KMS-11 (cell line): ENCODE measurements around the gene LMCD1.

Experiments used
- H2AFZ ChIP-seq: fragments of 200-600 bp; sonication (generic); 2 replicates; pipeline ENCODE4 v1.6.1; 2016; ENCODE audit warnings: antibody characterized with exemption, mixed run types, low read depth
- H3K27ac ChIP-seq: fragments of 200-600 bp; sonication (generic); 2 replicates; pipeline ENCODE4 v1.6.1; 2016; ENCODE audit warnings: mild to moderate bottlenecking, mixed run types
- H3K27me3 ChIP-seq: fragments of 200-600 bp; sonication (generic); 2 replicates; pipeline ENCODE4 v1.6.1; 2017; ENCODE audit warnings: mild to moderate bottlenecking, low read depth, mixed run types, moderate library complexity; ENCODE audit not compliant: insufficient read depth
- H3K36me3 ChIP-seq: fragments of 200-600 bp; sonication (generic); 2 replicates; pipeline ENCODE4 v1.6.1; 2017; ENCODE audit warnings: mild to moderate bottlenecking, mixed run types; ENCODE audit not compliant: insufficient read depth
- H3K4me1 ChIP-seq: fragments of 200-600 bp; sonication (generic); 2 replicates; pipeline ENCODE4 v1.6.1; 2016; ENCODE audit warnings: mild to moderate bottlenecking, low read depth, mixed run types; ENCODE audit not compliant: poor library complexity, severe bottlenecking
- H3K4me2 ChIP-seq: fragments of 200-600 bp; sonication (generic); 2 replicates; pipeline ENCODE4 v1.7.0; 2016; ENCODE audit warnings: mild to moderate bottlenecking, mixed run types
- H3K4me3 ChIP-seq: fragments of 200-600 bp; sonication (generic); IDR thresholded peaks from 2 replicates; pipeline ENCODE4 v1.6.1; 2017; ENCODE audit warnings: low read depth, low read length, mixed read lengths; ENCODE audit not compliant: insufficient read depth
- H3K79me2 ChIP-seq: fragments of 200-600 bp; sonication (generic); 2 replicates; pipeline ENCODE4 v1.6.1; 2016; ENCODE audit warnings: low read depth, mixed run types; ENCODE audit not compliant: insufficient read depth
- H3K9ac ChIP-seq: fragments of 200-600 bp; sonication (generic); 2 replicates; pipeline ENCODE4 v1.6.1; 2016; ENCODE audit warnings: mild to moderate bottlenecking, mixed run types
- H4K20me1 ChIP-seq: fragments of 200-600 bp; sonication (generic); 2 replicates; pipeline ENCODE4 v1.6.1; 2016; ENCODE audit warnings: mild to moderate bottlenecking, mixed run types; ENCODE audit not compliant: insufficient read depth
- TF ChIP-seq, protein P1 (sequence below): fragments of 200-600 bp; sonication (generic); conservative IDR thresholded peaks from 2 replicates; pipeline ENCODE4 v1.6.1; 2017; ENCODE audit warnings: low read depth, mild to moderate bottlenecking, antibody characterized with exemption, low read length, moderate library complexity, mixed read lengths

The LMCD1 gene

DNA sequence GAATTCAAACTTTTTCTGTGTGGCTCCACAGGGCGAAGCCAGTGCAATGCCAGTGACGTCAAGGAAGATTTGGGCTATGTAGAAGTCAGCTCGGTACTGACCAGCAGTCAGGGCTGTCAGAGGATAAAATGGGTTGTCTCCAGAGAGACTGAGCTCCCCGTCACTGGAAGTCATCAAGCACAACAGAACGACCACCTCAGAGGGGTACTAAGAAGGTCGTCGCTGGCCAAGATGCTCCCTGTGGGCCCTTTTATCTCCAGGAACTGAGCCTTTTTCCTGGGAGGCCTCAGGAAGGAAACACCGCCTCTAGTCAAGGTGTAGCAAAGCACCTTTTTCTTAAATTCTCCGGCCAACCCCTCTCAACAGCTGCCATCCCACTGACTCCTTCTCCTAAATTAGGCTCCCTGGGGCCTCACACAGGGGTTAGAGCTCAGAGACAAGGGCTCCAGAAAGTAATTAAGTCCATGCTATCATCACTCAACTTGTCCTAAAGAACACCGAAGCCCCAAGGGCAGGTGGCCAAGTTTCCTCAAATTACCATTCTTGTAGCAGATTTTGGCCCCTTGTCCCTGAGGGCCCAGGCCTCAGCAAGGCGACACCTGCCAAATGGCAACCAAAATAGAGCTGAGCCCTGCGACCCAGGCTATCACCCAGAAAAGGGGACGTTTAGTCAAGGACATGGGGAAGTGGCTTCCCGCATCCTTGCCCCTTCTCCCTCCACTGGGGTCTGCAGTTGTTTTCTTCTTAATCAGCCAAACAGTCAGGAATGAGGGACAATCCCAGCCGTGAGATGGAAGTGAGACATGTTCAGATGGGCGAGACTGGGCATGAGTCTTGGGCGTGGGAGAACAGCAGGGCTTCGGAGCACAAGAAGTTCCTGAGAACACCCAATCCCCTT lies 94.9 kb downstream of the LMCD1 start:
- H3K27ac ChIP-seq, result no peak overlapping the region

DNA sequence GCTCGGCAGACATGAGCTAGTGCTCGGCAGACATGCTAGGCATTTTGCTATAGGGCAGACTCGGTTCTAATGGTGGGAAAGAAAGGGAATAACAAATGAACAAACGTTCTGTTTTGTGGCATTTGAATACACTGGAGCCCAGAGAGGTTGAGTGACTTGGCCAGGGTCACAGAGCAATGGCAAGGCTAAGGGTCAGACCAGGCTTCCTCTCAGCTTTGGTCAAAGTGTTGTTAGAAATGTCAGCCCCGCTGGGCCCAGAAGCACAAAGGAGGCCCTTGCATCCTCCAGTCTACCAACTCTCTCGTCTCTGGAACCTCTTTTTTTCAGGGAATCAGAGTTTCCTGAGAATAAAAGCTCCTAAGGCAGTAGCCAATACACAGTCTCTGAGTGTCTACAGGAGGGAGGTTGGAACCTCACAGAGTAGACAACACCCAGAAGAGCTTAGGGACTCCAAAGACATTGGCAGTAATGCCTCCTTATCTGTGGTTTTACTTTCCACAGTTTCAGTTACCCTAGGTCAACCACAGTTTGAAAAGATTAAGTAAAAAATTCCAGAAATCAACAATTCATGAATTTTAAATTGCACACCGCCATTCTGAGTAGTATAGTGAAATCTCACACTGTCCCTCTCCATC lies 95.7 kb downstream of the LMCD1 start:
- TF ChIP-seq, protein P1, sequence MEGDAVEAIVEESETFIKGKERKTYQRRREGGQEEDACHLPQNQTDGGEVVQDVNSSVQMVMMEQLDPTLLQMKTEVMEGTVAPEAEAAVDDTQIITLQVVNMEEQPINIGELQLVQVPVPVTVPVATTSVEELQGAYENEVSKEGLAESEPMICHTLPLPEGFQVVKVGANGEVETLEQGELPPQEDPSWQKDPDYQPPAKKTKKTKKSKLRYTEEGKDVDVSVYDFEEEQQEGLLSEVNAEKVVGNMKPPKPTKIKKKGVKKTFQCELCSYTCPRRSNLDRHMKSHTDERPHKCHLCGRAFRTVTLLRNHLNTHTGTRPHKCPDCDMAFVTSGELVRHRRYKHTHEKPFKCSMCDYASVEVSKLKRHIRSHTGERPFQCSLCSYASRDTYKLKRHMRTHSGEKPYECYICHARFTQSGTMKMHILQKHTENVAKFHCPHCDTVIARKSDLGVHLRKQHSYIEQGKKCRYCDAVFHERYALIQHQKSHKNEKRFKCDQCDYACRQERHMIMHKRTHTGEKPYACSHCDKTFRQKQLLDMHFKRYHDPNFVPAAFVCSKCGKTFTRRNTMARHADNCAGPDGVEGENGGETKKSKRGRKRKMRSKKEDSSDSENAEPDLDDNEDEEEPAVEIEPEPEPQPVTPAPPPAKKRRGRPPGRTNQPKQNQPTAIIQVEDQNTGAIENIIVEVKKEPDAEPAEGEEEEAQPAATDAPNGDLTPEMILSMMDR, result no peak
- Histone ChIP-seq H3K27me3 (no peaks in the 10 kb centered on the region), H3K4me2 (no peak overlapping the region), H3K27ac (no peak overlapping the region), H3K4me1 (no peaks in the 10 kb centered on the region), H3K4me3 (no peak overlapping the region), H3K79me2 (no peaks in the 10 kb centered on the region), H3K9ac (no peak overlapping the region), H2AFZ (no peak overlapping the region), H4K20me1 (no peaks in the 10 kb centered on the region), H3K36me3 (no peaks in the 10 kb centered on the region)

More for the DNA sequence above, 94.9 kb downstream of the LMCD1 start:
- H3K4me2 ChIP-seq, result no peak overlapping the region
- H3K79me2 ChIP-seq, result no peaks in the 10 kb centered on the region
- H3K36me3 ChIP-seq, result no peaks in the 10 kb centered on the region
- H2AFZ ChIP-seq, result no peak overlapping the region
- no peaks in the 10 kb centered on the region for H4K20me1 ChIP-seq
- no peaks in the 10 kb centered on the region for H3K27me3 ChIP-seq
- H3K4me1 ChIP-seq, result no peaks in the 10 kb centered on the region
- TF ChIP-seq, protein P1, result no peak
- H3K9ac ChIP-seq, result no peak overlapping the region
- H3K4me3 ChIP-seq, result no peak overlapping the region

DNA sequence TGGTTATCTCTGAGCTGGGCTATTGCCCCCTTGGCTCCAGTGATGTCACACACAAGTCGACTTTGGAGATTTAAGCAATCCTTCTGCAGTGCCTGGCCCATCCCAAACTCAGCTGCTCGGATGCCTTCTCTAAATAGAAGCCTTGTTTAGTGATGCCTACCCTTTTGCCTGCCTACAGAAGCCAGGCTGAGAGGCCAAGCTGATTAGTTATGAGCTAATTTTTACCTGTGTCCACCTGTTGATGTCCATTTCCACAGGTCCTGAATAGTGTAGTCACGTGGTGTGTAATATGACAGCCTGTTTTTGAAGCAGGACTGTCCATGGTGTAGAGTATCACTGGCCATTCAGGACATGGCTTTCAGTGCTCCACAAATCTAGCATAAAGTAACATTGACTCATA lies 97.5 kb downstream of the LMCD1 start:
- TF ChIP-seq, protein P1, result no peak
- no peaks in the 10 kb centered on the region for H3K79me2 ChIP-seq
- no peaks in the 10 kb centered on the region for H3K27me3 ChIP-seq
- no peak overlapping the region for H3K4me3 ChIP-seq
- no peak overlapping the region for H3K27ac ChIP-seq
- no peak overlapping the region for H3K4me2 ChIP-seq
- no peak overlapping the region for H3K9ac ChIP-seq
- no peaks in the 10 kb centered on the region for H3K36me3 ChIP-seq
- H2AFZ ChIP-seq, result no peak overlapping the region
- H4K20me1 ChIP-seq, result no peaks in the 10 kb centered on the region
- H3K4me1 ChIP-seq, result no peaks in the 10 kb centered on the region

- Histone ChIP-seq H2AFZ (no peak overlapping the region), H3K4me1 (no peaks in the 10 kb centered on the region), H3K79me2 (no peaks in the 10 kb centered on the region), H3K4me2 (no peak overlapping the region), H3K36me3 (no peaks in the 10 kb centered on the region), H3K27ac (no peak overlapping the region), H3K9ac (no peak overlapping the region), H4K20me1 (no peaks in the 10 kb centered on the region), H3K27me3 (no peaks in the 10 kb centered on the region), H3K4me3 (no peak overlapping the region)
- TF ChIP-seq, protein P1, result no peak
Measured at GRCh38 chr3:8600457-8600856, 98.8 kb downstream of the LMCD1 start.
